ENCODE measurements around the gene RAI1.

Gene RAI1

GRCh38 chr17:17706140-17707060 lies 25.1 kb downstream of the RAI1 start:
- no peak for DNase-seq (ENCODE audit: extremely low spot score)
- ChIA-PET POLR2A (interaction anchor here (0.6 kb wide), 1 partner anchor 165 kb away, joined by 3 read pairs; no protein-coding TSS in a partner anchor), CTCF (interaction anchor here (1.0 to 2.1 kb wide), 5 partner anchors 10 to 26 kb away, joined by 3 to 7 read pairs (median 3); no protein-coding TSS in a partner anchor)
- TF ChIP-seq CTCF (IDR thresholded peaks at IDR 0.05; ENCODE audit: control extremely low read depth, extremely low read depth, low read depth, missing control alignments), result no peak

GRCh38 chr17:17708295-17708694 lies 27.0 kb downstream of the RAI1 start:
- no peak for TF ChIP-seq CTCF (IDR thresholded peaks at IDR 0.05; ENCODE audit: control extremely low read depth, extremely low read depth, low read depth, missing control alignments)
- POLR2A ChIA-PET, result no interaction called here
- no peak for DNase-seq (ENCODE audit: extremely low spot score)
- CTCF ChIA-PET, result interaction anchor here (1.8 to 2.1 kb wide), 2 partner anchors 26 to 28 kb away, joined by 4 to 7 read pairs; no protein-coding TSS in a partner anchor

- CTCF ChIA-PET, result interaction anchor here (1.3 to 1.8 kb wide), 2 partner anchors 25 to 27 kb away, joined by 3 to 4 read pairs; no protein-coding TSS in a partner anchor
- DNase-seq (ENCODE audit: extremely low spot score), result no peak
- POLR2A ChIA-PET, result no interaction called here
Measured at GRCh38 chr17:17708816-17709215, 27.6 kb downstream of the RAI1 start.

GRCh38 chr17:17709815-17710321 lies 28.6 kb downstream of the RAI1 start:
- ChIA-PET POLR2A (no interaction called here), CTCF (interaction anchor here (1.3 to 1.8 kb wide), 2 partner anchors 26 to 28 kb away, joined by 3 to 4 read pairs; no protein-coding TSS in a partner anchor)
- no peak for DNase-seq (ENCODE audit: extremely low spot score)
- no peak for TF ChIP-seq CTCF (IDR thresholded peaks at IDR 0.05; ENCODE audit: control extremely low read depth, extremely low read depth, low read depth, missing control alignments)

More at GRCh38 chr17:17708816-17709215, 27.6 kb downstream of the RAI1 start:
- TF ChIP-seq CTCF (IDR thresholded peaks at IDR 0.05; ENCODE audit: control extremely low read depth, extremely low read depth, low read depth, missing control alignments), result no peak

GRCh38 chr17:17710355-17710727 lies 29.1 kb downstream of the RAI1 start:
- DNase-seq (ENCODE audit: extremely low spot score), result no peak
- ChIA-PET CTCF (no interaction called here), POLR2A (no interaction called here)
- TF ChIP-seq CTCF (IDR thresholded peaks at IDR 0.05; ENCODE audit: control extremely low read depth, extremely low read depth, low read depth, missing control alignments), result no peak

GRCh38 chr17:17710728-17711541 lies 29.7 kb downstream of the RAI1 start:
- DNase-seq (ENCODE audit: extremely low spot score), result no peak
- ChIA-PET POLR2A (no interaction called here), CTCF (interaction anchor here (1.1 kb wide), 1 partner anchor 322 kb away, joined by 3 read pairs; no protein-coding TSS in a partner anchor)

More at GRCh38 chr17:17710728-17711541, 29.7 kb downstream of the RAI1 start:
- no peak for TF ChIP-seq CTCF (IDR thresholded peaks at IDR 0.05; ENCODE audit: control extremely low read depth, extremely low read depth, low read depth, missing control alignments)

Data from GM10248 (cell line).